ENCODE measurements around the gene SLC29A3.

The SLC29A3 gene

GRCh38 chr10:71362141-71362540 is 43.1 kb downstream of the SLC29A3 start:
- TF ChIP-seq CTCF (IDR thresholded peaks at IDR 0.05; ENCODE audit: borderline replicate concordance, extremely low read depth, low read length, poor library complexity, severe bottlenecking): no peak
- TF ChIP-seq EZH2 (IDR thresholded peaks at IDR 0.05; ENCODE audit: borderline replicate concordance, low read depth, low read length, severe bottlenecking): no peak
- Histone ChIP-seq H3K27ac (ENCODE audit: low read length) (no peak overlapping the region), H3K36me3 (ENCODE audit: insufficient read depth, low read length) (peaks cover 31% of the 10 kb centered on the region), H4K20me1 (ENCODE audit: insufficient read depth, low read length) (no peaks in the 10 kb centered on the region), H3K79me2 (ENCODE audit: insufficient read depth, low read length) (no peaks in the 10 kb centered on the region), H3K9me3 (ENCODE audit: insufficient read depth, low read length, severe bottlenecking) (no peaks in the 10 kb centered on the region), H2AFZ (ENCODE audit: low read depth, low read length) (no peak overlapping the region), H3K4me1 (ENCODE audit: insufficient read depth, low read length) (no peaks in the 10 kb centered on the region), H3K4me2 (ENCODE audit: insufficient read depth, low read length) (no peak overlapping the region), H3K4me3 (ENCODE audit: low read depth in 1 of 2, low read length in 2 of 2) (no peak overlapping the region), H3K9ac (ENCODE audit: low read depth, low read length) (no peak overlapping the region), H3K27me3 (ENCODE audit: insufficient read depth, low read length, poor library complexity) (no peaks in the 10 kb centered on the region)
- ATAC-seq (ENCODE audit: insufficient read depth, low read depth) (no peak), DNase-seq (no peak)

GRCh38 chr10:71363936-71364335 is 44.9 kb downstream of the SLC29A3 start:
- Histone ChIP-seq H3K4me2 (ENCODE audit: insufficient read depth, low read length) (no peak overlapping the region), H3K79me2 (ENCODE audit: insufficient read depth, low read length) (no peaks in the 10 kb centered on the region)

GRCh38 chr10:71365366-71365765 is 46.3 kb downstream of the SLC29A3 start:
- Histone ChIP-seq H3K9me3 (ENCODE audit: insufficient read depth, low read length, severe bottlenecking) (no peaks in the 10 kb centered on the region), H3K4me3 (ENCODE audit: low read depth in 1 of 2, low read length in 2 of 2) (no peak overlapping the region), H3K4me2 (ENCODE audit: insufficient read depth, low read length) (no peak overlapping the region), H2AFZ (ENCODE audit: low read depth, low read length) (no peak overlapping the region), H4K20me1 (ENCODE audit: insufficient read depth, low read length) (no peaks in the 10 kb centered on the region), H3K9ac (ENCODE audit: low read depth, low read length) (no peak overlapping the region), H3K27me3 (ENCODE audit: insufficient read depth, low read length, poor library complexity) (no peaks in the 10 kb centered on the region), H3K36me3 (ENCODE audit: insufficient read depth, low read length) (peaks cover 15% of the 10 kb centered on the region), H3K79me2 (ENCODE audit: insufficient read depth, low read length) (no peaks in the 10 kb centered on the region), H3K27ac (ENCODE audit: low read length) (no peak overlapping the region), H3K4me1 (ENCODE audit: insufficient read depth, low read length) (no peaks in the 10 kb centered on the region)
- TF ChIP-seq EZH2 (IDR thresholded peaks at IDR 0.05; ENCODE audit: borderline replicate concordance, low read depth, low read length, severe bottlenecking): no peak
- no peak for TF ChIP-seq CTCF (IDR thresholded peaks at IDR 0.05; ENCODE audit: borderline replicate concordance, extremely low read depth, low read length, poor library complexity, severe bottlenecking)
- DNase-seq: no peak
- no peak for ATAC-seq (ENCODE audit: insufficient read depth, low read depth)

More at GRCh38 chr10:71363936-71364335, 44.9 kb downstream of the SLC29A3 start:
- no peaks in the 10 kb centered on the region for H3K4me1 ChIP-seq (ENCODE audit: insufficient read depth, low read length)
- no peak overlapping the region for H3K4me3 ChIP-seq (ENCODE audit: low read depth in 1 of 2, low read length in 2 of 2)
- H3K27me3 ChIP-seq (ENCODE audit: insufficient read depth, low read length, poor library complexity): no peaks in the 10 kb centered on the region
- H4K20me1 ChIP-seq (ENCODE audit: insufficient read depth, low read length): no peaks in the 10 kb centered on the region
- no peak overlapping the region for H3K27ac ChIP-seq (ENCODE audit: low read length)
- TF ChIP-seq CTCF (IDR thresholded peaks at IDR 0.05; ENCODE audit: borderline replicate concordance, extremely low read depth, low read length, poor library complexity, severe bottlenecking): no peak
- no peak for TF ChIP-seq EZH2 (IDR thresholded peaks at IDR 0.05; ENCODE audit: borderline replicate concordance, low read depth, low read length, severe bottlenecking)
- H3K9me3 ChIP-seq (ENCODE audit: insufficient read depth, low read length, severe bottlenecking): no peaks in the 10 kb centered on the region
- H3K9ac ChIP-seq (ENCODE audit: low read depth, low read length): no peak overlapping the region
- DNase-seq (no peak), ATAC-seq (ENCODE audit: insufficient read depth, low read depth) (no peak)
- H2AFZ ChIP-seq (ENCODE audit: low read depth, low read length): no peak overlapping the region
- peaks cover 21% of the 10 kb centered on the region for H3K36me3 ChIP-seq (ENCODE audit: insufficient read depth, low read length)

GRCh38 chr10:71366690-71367089 is 47.6 kb downstream of the SLC29A3 start:
- Histone ChIP-seq H3K4me2 (ENCODE audit: insufficient read depth, low read length) (no peak overlapping the region), H3K79me2 (ENCODE audit: insufficient read depth, low read length) (no peaks in the 10 kb centered on the region), H4K20me1 (ENCODE audit: insufficient read depth, low read length) (no peaks in the 10 kb centered on the region), H3K9ac (ENCODE audit: low read depth, low read length) (no peak overlapping the region), H3K4me3 (ENCODE audit: low read depth in 1 of 2, low read length in 2 of 2) (no peak overlapping the region), H2AFZ (ENCODE audit: low read depth, low read length) (no peak overlapping the region), H3K27ac (ENCODE audit: low read length) (no peak overlapping the region), H3K4me1 (ENCODE audit: insufficient read depth, low read length) (no peaks in the 10 kb centered on the region), H3K9me3 (ENCODE audit: insufficient read depth, low read length, severe bottlenecking) (no peaks in the 10 kb centered on the region), H3K27me3 (ENCODE audit: insufficient read depth, low read length, poor library complexity) (no peaks in the 10 kb centered on the region), H3K36me3 (ENCODE audit: insufficient read depth, low read length) (peaks cover 13% of the 10 kb centered on the region)
- TF ChIP-seq EZH2 (IDR thresholded peaks at IDR 0.05; ENCODE audit: borderline replicate concordance, low read depth, low read length, severe bottlenecking) (no peak), CTCF (IDR thresholded peaks at IDR 0.05; ENCODE audit: borderline replicate concordance, extremely low read depth, low read length, poor library complexity, severe bottlenecking) (no peak)
- ATAC-seq (ENCODE audit: insufficient read depth, low read depth) (no peak), DNase-seq (no peak)

Measured in DND-41 (cell line).